Suprapubic skin (tissue), 3 donors: ENCODE results near the gene KCTD19.

Experiments
- POLR2AphosphoS5 ChIP-seq, 3 donors: sonication (generic); formaldehyde crosslinking; IDR thresholded peaks; one replicate each; pipeline ENCODE4 v1.6.1; 2017; ENCODE audit warnings: antibody characterized with exemption in 3 of 3
- TF ChIP-seq, protein P1 (sequence below), 2 donors: fragments of 200-600 bp in 1 of 2; fragments of 450-650 bp in 1 of 2; sonication (generic) in 1 of 2; IDR thresholded peaks; one replicate each; pipeline ENCODE4 v1.5.1; 2016 to 2019; ENCODE audit warnings: antibody characterized with exemption in 2 of 2, mild to moderate bottlenecking in 1 of 2, moderate library complexity in 1 of 2

- TF ChIP-seq, protein P1, sequence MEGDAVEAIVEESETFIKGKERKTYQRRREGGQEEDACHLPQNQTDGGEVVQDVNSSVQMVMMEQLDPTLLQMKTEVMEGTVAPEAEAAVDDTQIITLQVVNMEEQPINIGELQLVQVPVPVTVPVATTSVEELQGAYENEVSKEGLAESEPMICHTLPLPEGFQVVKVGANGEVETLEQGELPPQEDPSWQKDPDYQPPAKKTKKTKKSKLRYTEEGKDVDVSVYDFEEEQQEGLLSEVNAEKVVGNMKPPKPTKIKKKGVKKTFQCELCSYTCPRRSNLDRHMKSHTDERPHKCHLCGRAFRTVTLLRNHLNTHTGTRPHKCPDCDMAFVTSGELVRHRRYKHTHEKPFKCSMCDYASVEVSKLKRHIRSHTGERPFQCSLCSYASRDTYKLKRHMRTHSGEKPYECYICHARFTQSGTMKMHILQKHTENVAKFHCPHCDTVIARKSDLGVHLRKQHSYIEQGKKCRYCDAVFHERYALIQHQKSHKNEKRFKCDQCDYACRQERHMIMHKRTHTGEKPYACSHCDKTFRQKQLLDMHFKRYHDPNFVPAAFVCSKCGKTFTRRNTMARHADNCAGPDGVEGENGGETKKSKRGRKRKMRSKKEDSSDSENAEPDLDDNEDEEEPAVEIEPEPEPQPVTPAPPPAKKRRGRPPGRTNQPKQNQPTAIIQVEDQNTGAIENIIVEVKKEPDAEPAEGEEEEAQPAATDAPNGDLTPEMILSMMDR (IDR thresholded peaks at IDR 0.05) = no peak
- no peak for TF ChIP-seq POLR2AphosphoS5 (IDR thresholded peaks at IDR 0.05)
These were observed 80.9 kb downstream of the KCTD19 start for GRCh38 chr16:67245674-67246080.
